GM21390 (cell line): ENCODE results near the gene ZNF565.
"Not testable (repeated sequence)": the region's sequence is repeated elsewhere in the genome, so short reads cannot be mapped to it uniquely, and the experiment has no call there.

Experiments used
- ATAC-seq: cut with Tn5 transposase; IDR thresholded peaks from one replicate; pipeline ENCODE4 v1.9.1; 2021; ENCODE audit not compliant: unreplicated experiment

The ZNF565 gene

DNA sequence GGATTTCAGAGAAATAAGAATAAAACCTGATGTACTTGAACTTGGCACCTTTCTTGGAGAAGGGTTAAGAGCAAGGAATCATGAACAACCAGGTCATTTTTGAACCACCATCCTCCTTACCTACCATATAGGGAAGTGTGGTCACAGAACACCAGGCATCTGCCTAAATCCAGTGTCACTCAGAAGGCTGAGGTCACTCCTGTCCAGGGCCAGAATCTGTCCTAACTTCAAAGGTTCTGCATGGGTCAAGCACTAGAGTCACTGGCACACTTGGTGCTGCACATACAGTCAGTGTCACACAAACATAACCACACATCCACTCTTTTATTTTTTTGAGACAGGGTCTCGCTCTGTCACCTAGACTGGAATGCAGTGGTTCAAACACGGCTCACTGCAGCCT is 1.6 kb downstream of the ZNF565 start:
- ATAC-seq, result no peak

DNA sequence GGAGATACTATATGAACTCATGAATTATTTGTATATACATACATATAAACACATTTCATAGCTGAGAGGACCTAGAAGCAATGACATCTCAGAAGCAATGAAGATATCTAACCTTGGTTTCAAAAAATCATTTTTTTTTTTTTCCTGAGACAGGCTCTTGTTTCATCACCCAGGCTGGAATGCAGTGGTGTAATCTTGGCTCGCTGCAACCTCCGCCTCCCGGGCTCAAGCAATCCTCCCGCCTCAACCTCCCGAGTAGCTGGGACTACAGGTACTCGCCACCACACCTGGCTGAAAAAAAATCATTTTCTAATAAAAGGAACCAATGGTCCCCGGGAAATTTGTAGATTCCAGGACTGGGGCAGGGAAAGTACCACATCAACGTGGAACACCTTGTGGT is 4.0 kb downstream of the ZNF565 start:
- ATAC-seq, result no peak

DNA sequence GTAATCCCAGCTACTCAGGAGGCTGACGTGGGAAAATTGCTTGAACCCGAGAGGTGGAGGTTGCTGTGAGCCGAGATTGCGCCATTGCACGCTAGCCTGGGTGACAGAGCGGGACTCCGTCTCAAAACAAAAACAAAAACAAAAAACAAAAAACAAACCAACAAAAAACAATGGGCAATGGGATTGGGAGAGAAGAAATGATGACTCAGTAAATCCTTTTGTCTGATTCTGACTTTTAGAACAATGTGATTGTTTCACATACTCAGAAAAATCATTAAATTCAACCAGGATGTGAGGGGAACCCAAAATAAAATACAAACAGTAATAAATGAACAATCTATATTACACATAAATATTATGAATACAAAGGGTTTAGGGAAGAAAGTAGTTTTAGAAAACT is 5.1 kb downstream of the ZNF565 start:
- no peak for ATAC-seq

DNA sequence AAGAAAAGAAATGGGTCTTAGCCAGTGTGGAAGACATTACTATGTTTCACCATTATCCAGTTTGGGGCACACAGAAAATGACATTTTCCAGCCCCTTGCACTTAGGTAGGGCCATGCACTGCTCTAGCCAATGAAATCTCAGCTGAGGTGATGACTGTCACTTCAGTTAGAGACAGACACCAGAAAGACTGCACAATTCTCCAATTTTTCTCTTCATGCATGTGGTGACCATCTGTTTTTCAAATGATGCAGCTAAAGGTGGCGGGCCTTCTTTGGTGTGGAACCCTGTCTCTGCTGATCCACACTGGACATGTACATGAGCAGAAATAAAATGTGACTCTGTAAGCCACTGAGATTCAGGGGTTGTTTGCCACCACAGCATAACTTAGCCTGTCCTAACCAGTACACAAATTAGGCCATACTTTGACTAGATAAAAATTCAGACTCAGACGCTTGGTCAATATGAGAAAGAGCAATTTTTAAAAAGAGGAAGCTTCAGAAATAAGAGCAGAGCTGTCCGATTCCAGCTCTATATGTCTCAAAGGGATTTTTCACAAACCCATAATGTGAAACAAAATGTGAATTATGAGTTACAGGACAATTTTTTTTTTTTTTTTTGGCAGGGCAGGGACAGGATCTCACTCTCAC is 6.7 kb downstream of the ZNF565 start:
- ATAC-seq, result no peak

DNA sequence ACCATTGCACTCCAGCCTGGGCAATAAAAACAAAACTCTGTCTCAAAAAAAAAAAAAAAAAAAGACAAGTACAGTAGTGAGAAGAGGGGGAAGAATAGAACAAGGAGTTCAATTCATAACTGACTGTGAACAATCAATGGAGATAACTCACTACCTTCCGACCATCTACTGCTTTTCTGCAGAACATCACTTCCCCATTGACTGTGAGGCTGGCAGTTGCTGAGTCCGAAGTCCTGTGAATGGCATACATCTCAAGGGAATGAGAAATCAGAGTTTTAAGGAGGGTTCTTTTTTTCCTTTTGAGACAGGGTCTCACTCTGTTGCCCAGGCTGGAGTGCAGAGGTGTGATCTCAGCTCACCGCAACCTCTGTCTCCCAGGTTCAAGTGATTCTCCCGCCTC is 11.2 kb downstream of the ZNF565 start:
- no peak for ATAC-seq

DNA sequence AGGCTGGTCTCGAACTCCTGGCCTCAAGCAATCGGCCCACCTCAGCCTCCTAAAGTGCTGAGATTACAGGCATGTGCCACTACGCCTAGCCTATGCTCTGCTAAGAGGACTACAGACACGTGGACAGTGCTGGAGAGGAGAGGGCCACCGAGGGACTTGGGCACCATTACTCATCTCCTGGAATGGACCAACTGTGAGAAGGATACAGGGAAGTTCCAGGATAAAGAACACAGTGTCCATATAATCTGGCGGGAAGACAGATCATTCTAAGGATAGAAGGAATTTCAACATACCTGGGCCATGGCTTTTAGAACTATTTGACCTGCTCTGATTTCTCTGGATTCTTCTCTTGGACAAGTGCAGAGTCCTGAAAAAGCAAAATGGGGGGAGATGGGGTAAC is 12.8 kb downstream of the ZNF565 start:
- no peak for ATAC-seq

DNA sequence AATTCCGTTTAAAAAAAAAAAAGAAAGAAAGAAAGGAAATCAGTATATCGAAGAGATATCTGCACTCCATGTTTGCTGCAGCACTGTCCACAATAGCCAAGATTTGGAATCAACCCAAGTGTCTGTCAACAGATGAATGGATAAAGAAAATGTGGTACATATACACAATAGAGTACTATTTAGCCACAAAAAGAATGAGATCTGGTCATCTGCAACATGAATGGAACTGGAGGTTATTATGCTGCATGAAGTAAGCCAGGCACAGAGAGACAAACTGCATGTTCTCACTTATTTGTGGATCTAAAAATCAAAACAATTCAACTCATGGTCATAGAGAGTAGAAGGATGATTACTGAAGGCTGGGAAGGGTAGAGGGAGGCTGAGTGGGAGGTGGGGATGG is 16.3 kb downstream of the ZNF565 start:
- ATAC-seq, result no peak

DNA sequence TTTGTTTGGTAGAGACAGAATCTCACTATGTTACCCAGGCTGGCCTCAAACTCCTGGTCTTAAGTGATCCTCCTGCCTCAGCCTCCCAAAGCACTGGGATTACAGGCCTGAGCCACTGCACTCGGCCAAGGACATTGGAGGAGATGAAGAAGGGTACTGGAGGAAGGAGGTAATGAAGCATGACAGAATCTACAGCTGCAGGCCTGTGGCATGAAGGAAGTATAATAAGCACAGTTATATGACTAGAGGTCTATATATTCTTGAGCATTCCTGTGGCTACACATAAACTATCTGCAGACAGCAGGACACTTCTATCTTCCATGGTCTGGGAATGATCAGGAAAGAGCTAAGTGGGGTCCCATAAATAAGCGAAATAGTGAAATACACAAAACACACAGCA is 18.2 kb downstream of the ZNF565 start:
- ATAC-seq, result no peak

DNA sequence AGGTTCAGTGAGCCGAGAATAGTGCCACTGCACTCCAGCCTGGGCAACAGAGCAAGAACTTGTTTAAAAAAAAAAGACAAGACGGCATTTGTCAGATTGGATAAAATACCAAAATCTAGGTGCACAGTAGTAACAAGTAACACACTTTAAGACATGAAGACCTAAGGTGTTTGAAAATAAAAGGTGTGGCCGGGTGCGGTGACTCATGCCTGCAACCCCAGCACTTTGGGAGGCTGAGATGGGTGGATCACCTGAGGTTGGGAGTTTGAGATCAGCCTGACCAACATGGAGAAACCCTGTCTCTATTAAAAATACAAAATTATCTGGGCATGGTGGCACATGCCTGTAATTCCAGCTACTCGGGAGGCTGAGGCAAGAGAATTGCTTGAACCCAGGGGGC is 27.7 kb downstream of the ZNF565 start:
- not testable (repeated sequence) for ATAC-seq

DNA sequence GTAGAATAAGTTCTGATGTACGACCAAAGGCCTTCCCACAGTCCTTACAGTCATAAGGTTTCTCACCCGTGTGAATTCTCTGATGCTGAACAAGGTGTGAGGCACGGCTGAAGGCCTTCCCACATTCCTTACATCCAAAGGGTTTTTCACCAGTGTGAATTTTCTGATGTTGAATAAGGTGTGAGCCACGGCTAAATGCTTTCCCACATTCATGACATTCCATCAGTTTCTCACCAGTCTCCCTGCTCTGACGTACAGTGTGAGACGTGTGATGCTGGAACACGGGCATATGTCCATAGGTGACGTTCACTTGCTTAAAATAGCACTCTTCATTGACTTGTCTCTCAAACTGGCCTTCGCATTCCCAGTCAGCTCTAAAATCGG is 31.2 kb downstream of the ZNF565 start:
- no peak for ATAC-seq

DNA sequence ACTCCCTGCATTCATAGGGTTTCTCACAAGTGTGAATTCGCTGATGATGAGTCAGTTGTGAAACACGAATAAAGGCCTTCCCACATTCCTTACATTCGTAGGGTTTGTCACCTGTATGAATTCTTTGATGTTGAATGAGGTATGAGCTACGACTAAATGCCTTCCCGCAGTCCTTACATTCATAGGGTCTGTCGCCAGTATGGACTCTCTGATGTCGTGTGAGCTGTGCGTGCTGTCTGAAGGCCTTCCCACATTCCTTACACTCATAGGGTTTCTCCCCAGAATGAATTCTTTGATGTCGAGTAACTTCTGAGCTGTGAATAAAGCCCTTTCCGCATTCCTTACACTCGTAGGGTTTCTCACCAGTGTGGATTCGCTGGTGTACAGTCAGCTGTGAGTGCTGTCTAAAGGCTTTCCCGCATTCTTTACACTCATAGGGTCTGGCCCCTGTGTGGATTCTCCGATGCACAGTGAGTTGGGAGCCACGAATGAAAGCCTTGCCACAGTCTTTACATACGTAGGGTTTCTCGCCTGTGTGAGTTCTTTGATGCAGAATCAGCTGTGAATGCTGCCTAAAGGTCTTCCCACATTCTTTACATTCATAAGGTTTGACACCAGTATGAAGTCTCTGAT is 31.7 kb downstream of the ZNF565 start:
- ATAC-seq, result no peak

DNA sequence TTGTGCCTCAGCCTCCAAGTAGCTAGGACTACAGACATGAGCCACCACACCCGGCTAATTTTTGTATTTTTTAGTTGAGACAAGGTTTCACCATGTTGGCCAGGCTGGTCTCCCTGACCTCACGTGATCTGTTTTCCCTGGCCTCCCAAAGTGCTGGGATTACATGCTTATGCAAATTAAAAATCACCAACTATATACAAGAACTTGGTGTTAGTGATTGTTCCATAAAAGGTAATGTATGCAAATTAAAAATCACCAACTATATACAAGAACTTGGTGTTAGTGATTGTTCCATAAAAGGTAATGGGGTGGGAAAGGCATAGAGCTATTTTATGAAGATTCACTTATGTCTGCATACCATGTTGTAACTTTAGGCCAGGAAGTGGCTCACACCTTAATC is 35.4 kb downstream of the ZNF565 start:
- ATAC-seq, result not testable (repeated sequence)

DNA sequence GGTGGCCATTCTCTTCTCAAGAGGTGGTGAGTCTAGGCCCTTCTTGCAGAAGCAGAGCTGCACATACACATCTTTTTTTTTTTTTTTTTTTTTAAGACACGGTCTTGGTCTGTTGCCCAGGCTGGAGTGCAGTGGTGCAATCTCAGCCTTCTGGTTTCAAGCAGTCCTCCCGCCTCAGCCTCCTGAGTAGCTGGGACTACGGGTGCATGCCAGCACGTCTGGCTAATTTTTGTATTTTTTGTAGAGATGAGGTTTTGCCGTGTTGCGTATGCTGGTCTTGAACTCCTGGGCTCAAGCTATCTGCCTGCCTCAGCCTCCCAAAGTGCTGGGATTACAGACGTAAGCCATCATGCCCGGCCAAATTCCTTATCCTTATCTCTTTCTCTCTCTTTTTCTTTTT is 40.6 kb downstream of the ZNF565 start:
- ATAC-seq, result not testable (repeated sequence)

DNA sequence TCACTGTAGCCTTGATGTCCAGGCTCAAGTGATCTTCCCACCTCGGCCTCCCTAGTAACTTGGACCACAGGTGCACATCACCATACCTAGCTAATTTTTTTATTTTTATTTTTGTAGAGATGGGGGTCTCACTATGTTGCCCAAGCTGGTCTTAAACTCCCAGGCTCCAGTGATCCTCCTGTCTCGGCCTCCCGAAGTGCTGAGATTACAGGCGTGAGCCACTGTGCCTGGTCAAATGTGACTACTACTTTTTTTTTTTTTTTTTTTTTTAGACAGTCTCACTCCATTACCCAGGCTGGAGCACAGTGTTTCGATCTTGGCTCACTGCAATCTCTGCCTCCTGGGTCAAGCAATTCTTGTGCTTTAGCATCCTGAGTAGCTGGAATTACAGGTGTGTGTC is 41.6 kb downstream of the ZNF565 start:
- no peak for ATAC-seq

DNA sequence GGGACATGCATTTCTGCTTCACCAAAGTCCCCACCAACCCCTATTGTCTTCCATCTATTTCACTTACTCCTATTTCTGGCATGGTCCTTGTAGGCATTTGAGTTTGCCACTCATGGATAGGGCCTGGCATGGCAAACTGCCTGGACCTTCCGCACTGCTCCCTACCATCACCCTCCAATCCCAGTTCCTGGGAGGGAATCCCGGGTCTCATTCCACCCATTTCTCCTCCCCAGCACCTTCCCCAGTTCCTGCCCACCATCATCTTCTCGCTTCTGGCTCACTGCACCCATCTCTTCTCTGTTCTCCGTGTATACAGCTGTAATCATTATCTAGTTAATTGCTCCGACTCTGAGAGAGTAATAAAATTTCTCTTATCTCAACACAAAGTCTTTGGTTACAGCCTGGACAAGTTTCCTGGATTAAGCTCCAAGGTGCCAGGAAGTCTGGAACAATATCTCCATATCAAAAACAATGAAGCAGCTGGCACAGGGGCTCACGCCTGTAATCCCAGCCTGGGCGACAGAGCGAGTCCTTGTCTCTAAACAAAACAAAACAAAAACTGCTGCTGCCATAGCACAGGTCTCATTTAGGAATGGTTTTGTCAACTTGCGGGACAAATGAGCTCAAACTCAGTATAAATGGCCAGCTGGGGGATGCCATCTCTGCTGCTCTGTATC is 45.2 kb downstream of the ZNF565 start:
- ATAC-seq, result no peak

DNA sequence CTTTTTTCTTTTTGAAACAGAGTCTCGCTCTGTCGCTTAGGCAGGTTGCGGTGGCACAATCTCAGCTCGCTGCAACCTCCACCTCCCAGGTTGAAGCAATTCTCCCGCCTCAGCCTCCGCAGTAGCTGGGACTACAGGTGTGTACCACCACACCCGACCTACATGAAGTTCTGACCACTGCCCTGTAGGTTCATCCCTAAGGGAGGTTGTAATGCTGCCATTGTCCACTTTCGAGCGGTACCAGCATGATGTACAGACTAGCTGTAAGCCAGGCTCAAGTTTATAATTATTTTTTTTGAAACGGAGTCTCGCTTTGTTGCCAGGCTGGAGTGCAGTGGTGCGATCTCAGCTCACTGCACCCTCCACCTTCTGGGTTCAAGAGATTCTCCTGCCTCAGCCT is 50.7 kb downstream of the ZNF565 start:
- no peak for ATAC-seq

DNA sequence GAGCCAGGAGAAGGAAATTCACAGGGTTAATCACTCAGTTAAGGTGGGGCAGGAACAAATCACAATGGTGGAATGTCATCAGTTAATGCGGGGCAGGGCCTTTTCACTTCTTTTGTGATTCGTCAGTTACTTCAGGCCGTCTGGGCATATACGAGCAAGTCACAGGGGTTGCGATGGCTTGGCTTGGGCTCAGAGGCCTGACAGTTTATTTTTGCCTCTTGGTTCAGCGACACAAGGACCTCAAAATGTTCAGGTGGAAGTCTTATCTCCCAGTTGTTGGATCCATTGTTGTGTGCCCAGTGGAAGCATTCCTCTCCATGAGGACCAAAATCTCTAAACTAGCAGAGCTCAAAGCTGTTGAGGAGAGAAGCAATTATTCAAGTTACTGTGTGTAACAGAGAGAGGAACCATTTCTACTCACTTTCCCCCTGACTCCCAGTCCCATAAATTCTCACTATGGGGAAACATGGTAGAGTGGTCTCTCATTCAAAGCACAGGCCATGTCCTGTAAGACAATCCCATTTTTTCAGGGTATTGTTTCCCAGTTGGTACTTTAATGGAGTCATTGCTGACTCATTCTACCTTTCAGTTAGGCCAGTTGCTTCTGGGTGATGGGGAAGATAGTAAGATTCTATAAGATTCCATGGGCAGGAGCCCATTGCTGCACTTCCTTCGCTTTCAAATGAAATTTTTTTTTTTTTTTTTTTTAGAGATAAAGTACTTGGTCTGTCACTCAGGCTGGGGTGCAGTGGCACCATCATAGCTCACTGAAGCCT is 53.5 kb downstream of the ZNF565 start:
- ATAC-seq, result no peak

DNA sequence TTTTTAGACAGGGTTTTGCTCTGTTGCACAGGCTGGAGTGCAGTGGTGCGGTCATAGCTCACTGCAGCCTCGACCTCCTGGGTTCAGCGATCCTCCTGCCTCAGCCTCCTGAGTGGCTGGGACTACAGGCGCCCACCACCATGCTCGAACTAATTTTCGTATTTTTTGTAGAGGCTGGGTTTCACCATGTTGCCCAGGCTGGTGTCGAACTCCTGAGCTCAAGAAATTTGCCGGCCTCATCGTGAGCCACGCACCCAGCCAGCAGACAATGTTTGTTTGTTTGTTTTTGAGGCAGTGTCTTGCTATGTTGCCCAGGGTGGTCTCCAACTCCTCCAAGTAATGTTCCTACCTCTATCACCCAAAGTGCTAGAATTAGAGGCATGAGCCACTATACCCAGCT is 61.3 kb downstream of the ZNF565 start:
- no peak for ATAC-seq

DNA sequence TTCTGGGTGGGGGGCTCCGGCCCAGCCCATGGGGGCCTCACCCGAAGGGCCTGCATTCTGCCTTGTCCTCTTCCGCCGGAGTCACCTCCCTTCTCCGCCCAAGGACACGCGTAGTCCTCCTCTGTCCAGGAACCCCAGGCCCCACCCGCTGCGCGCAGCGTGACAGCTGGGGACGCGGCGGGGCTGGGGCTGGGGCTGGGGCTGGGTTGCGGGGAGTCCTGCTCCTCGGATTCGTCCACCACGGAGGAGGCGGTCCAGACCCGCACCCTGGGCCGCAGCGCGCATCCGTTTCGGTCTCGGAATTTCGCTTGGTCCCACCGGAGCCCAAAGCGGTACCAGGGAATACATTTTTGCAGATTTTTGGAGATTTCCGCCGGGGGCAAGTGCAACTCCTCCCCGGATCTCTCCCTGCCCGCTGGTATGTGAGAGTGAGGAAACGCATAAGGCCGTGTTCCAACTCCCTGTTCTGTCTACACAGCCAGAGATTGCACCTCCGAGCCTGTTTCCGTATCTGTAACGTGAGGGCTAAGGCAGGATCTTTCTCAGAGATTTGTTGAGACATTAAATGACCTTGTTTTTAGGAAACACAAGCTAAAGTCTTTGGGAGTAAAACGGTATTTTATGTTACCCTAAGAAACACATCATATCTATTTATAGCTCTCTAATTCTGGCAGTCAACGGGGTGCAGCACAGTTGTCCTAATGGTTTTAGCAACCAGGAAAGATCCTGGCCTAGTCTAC is 61.9 kb downstream of the ZNF565 start, which contains the start of gene COX7A1:
COX7A1 (minus strand) TSS at position 96 of the 740 bp plus-strand sequence; CDS start at position 56, 40 bp downstream.
- no peak for ATAC-seq

DNA sequence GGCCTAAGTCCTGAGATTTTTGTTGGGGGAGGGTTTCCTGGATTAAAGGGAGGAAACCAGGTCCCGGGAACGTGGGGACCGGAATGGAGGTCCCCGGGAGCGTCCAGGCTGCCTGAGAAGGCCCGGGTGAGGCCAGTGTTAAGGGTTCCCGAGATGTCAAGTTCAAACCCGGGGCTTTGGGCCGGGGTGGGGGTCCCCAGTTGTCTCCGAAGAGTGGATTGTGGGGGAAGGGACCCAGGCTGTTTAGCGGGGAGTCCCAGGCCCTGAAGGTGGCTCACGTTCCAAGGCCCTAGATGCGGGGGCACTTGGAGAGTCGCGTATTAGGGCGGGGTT is 62.5 kb downstream of the ZNF565 start:
- no peak for ATAC-seq
